Measurements from ENCODE around the gene CDK6. TPM values are rescaled to one million over a fixed set of nuclear protein-coding genes. Genes with fewer than 3 reads are reported as not detected.
A peak's percentile ranks its signal among the peaks of the same experiment; 100 is the strongest.
"Not testable (repeated sequence)": the region's sequence is repeated elsewhere in the genome, so short reads cannot be mapped to it uniquely, and the experiment has no call there.

Gene CDK6
- total and polyA plus RNA-seq, 2 experiments from 2014 or later, result 7.4 to 23.7 TPM

GRCh38 chr7:92758796-92759431, 77.5 kb downstream of the CDK6 start:
- H3K4me3 ChIP-seq, result no peak overlapping the region
- no peak overlapping the region for H3K27ac ChIP-seq (ENCODE audit: low read depth)
- H3K27ac Mint-ChIP-seq, result peak overlapping the region; percentile 1; the same call in 1 of the 2 replicates
- H3F3A ChIP-seq (replicated peaks; ENCODE audit: low read depth), result no peaks in the 10 kb centered on the region
- no peak for DNase-seq (ENCODE audit: low spot score)
- no peak overlapping the region for H3K4me3 Mint-ChIP-seq
- H3K4me2 ChIP-seq, result no peak overlapping the region
- no peaks in the 10 kb centered on the region; the same call in 2 of the 3 replicates for H3K9me3 Mint-ChIP-seq
- H3K4me1 ChIP-seq (ENCODE audit: insufficient read depth), result peaks cover 72% of the 10 kb centered on the region
- H3K27me3 ChIP-seq (ENCODE audit: insufficient read depth), result no peaks in the 10 kb centered on the region
- no peak overlapping the region for H2AFZ ChIP-seq
- no peak for TF ChIP-seq ZNF114 (CRISPR knock-in tag; IDR thresholded peaks at IDR 0.05)
- TF ChIP-seq, protein P1, sequence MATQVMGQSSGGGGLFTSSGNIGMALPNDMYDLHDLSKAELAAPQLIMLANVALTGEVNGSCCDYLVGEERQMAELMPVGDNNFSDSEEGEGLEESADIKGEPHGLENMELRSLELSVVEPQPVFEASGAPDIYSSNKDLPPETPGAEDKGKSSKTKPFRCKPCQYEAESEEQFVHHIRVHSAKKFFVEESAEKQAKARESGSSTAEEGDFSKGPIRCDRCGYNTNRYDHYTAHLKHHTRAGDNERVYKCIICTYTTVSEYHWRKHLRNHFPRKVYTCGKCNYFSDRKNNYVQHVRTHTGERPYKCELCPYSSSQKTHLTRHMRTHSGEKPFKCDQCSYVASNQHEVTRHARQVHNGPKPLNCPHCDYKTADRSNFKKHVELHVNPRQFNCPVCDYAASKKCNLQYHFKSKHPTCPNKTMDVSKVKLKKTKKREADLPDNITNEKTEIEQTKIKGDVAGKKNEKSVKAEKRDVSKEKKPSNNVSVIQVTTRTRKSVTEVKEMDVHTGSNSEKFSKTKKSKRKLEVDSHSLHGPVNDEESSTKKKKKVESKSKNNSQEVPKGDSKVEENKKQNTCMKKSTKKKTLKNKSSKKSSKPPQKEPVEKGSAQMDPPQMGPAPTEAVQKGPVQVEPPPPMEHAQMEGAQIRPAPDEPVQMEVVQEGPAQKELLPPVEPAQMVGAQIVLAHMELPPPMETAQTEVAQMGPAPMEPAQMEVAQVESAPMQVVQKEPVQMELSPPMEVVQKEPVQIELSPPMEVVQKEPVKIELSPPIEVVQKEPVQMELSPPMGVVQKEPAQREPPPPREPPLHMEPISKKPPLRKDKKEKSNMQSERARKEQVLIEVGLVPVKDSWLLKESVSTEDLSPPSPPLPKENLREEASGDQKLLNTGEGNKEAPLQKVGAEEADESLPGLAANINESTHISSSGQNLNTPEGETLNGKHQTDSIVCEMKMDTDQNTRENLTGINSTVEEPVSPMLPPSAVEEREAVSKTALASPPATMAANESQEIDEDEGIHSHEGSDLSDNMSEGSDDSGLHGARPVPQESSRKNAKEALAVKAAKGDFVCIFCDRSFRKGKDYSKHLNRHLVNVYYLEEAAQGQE (IDR thresholded peaks at IDR 0.05; ENCODE audit: unreplicated experiment), result no peak
- TF ChIP-seq EZH2 (IDR thresholded peaks at IDR 0.05; ENCODE audit: low read depth, unreplicated experiment), result no peak
- no peak for TF ChIP-seq POLR2AphosphoS5 (IDR thresholded peaks at IDR 0.05; ENCODE audit: low read depth)
- TF ChIP-seq JUNB (IDR thresholded peaks at IDR 0.05; ENCODE audit: unreplicated experiment), result no peak
- no peak for TF ChIP-seq ETS1 (IDR thresholded peaks at IDR 0.05)
- no peak for TF ChIP-seq CREB1 (CRISPR knock-in tag; IDR thresholded peaks at IDR 0.05; ENCODE audit: low read depth)
- TF ChIP-seq, protein P2, sequence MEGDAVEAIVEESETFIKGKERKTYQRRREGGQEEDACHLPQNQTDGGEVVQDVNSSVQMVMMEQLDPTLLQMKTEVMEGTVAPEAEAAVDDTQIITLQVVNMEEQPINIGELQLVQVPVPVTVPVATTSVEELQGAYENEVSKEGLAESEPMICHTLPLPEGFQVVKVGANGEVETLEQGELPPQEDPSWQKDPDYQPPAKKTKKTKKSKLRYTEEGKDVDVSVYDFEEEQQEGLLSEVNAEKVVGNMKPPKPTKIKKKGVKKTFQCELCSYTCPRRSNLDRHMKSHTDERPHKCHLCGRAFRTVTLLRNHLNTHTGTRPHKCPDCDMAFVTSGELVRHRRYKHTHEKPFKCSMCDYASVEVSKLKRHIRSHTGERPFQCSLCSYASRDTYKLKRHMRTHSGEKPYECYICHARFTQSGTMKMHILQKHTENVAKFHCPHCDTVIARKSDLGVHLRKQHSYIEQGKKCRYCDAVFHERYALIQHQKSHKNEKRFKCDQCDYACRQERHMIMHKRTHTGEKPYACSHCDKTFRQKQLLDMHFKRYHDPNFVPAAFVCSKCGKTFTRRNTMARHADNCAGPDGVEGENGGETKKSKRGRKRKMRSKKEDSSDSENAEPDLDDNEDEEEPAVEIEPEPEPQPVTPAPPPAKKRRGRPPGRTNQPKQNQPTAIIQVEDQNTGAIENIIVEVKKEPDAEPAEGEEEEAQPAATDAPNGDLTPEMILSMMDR (conservative IDR thresholded peaks at IDR 0.05; ENCODE audit: low read depth in 2 of 2), result no peak
- no peak for TF ChIP-seq EZH2phosphoT487 (IDR thresholded peaks at IDR 0.05; ENCODE audit: unreplicated experiment)
- ATAC-seq, result no peak
- peaks cover 3% of the 10 kb centered on the region for H3K27me3 Mint-ChIP-seq (ENCODE audit: insufficient read depth, low read depth, poor library complexity)
- H3K36me3 Mint-ChIP-seq (ENCODE audit: low read depth), result peaks cover 8% of the 10 kb centered on the region; the same call in 1 of the 3 replicates
- H4K20me1 ChIP-seq (replicated peaks; ENCODE audit: insufficient read depth), result no peaks in the 10 kb centered on the region
- H3K36me3 ChIP-seq (ENCODE audit: insufficient read depth), result no peaks in the 10 kb centered on the region
- no peaks in the 10 kb centered on the region for H3K9me2 ChIP-seq (ENCODE audit: insufficient read depth)
- H3K4me1 Mint-ChIP-seq, result peaks cover 65% of the 10 kb centered on the region
- H3K79me2 ChIP-seq (replicated peaks; ENCODE audit: insufficient read depth), result no peaks in the 10 kb centered on the region

DNA sequence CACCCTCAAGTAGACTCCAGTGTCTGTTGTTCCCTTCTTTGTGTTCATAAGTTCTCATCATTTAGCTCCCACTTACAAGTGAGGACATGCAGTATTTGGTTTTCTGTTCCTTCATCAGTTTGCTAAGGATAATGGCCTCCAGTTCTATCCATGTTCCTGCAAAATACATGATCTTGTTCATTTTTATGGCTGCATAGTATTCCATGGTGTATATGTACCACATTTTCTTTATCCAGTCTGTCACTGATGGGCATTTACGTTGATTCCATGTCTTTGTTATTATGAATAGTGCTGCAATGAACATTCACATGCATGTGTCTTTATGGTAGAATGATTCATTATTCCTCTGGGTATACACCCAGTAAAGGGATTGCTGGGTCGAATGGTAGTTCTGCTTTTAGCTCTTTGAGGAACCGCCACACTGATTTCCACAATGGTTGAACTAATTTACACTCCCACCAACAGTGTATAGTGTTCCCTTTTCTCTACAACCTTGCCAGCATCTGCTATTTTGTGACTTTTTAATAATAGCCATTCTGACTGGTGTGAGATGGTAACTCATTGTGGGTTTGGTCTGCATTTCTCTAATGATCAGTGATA, 79.0 kb downstream of the CDK6 start:
- not testable (repeated sequence) for H3K27me3 Mint-ChIP-seq (ENCODE audit: insufficient read depth, low read depth, poor library complexity); H4K20me1 ChIP-seq (replicated peaks; ENCODE audit: insufficient read depth); H3K36me3 Mint-ChIP-seq (ENCODE audit: low read depth); H3K4me3 ChIP-seq; H3F3A ChIP-seq (replicated peaks; ENCODE audit: low read depth); DNase-seq (ENCODE audit: low spot score); H3K27ac Mint-ChIP-seq; H3K36me3 ChIP-seq (ENCODE audit: insufficient read depth); H3K4me3 Mint-ChIP-seq; H3K27ac ChIP-seq (ENCODE audit: low read depth); H3K4me2 ChIP-seq; H3K79me2 ChIP-seq (replicated peaks; ENCODE audit: insufficient read depth); H2AFZ ChIP-seq; H3K9me2 ChIP-seq (ENCODE audit: insufficient read depth); ATAC-seq; H3K27me3 ChIP-seq (ENCODE audit: insufficient read depth); H3K9me3 Mint-ChIP-seq
- H3K4me1 Mint-ChIP-seq, result peaks cover 62% of the 10 kb centered on the region
- peaks cover 63% of the 10 kb centered on the region for H3K4me1 ChIP-seq (ENCODE audit: insufficient read depth)
